GM21423 (cell line): ENCODE data around the gene SENP7.
"Not testable (repeated sequence)": the region's sequence is repeated elsewhere in the genome, so short reads cannot be mapped to it uniquely, and the experiment has no call there.

Experiments used
- ATAC-seq: cut with Tn5 transposase; IDR thresholded peaks from one replicate; pipeline ENCODE4 v1.9.1; 2021; ENCODE audit warnings: mild to moderate bottlenecking, moderate library complexity; ENCODE audit not compliant: unreplicated experiment

Gene SENP7

DNA sequence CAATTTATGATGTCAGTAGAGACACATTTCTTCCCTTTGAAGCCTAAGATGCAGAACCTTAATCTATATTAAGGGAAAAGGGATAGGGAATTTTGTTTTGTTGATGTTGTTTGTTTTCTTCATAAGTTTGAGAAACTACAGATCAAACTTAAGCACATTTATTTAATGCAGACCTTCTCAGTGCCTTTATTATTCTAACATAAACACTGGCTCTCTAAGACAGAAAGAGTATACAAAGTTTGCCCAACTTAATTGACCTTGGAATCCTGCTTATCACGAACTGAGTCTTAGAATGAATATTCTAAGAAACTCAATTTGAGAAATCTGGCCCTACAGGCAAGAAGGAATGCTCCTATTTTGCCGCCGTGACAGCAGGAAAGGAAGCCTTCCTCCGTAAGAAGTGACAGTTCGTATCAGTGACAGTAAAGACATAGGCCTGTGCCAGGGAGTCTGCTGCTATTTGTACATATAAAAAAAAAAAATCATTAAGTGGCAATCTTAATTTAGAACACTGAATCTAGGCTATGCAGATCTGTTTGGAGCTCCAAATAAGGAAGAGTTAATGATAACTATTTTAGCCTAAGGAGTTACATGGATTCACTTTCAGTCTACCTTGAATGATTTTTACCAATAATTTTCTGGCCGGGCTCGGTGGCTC is 183.9 kb downstream of the SENP7 start:
- ATAC-seq, result no peak

DNA sequence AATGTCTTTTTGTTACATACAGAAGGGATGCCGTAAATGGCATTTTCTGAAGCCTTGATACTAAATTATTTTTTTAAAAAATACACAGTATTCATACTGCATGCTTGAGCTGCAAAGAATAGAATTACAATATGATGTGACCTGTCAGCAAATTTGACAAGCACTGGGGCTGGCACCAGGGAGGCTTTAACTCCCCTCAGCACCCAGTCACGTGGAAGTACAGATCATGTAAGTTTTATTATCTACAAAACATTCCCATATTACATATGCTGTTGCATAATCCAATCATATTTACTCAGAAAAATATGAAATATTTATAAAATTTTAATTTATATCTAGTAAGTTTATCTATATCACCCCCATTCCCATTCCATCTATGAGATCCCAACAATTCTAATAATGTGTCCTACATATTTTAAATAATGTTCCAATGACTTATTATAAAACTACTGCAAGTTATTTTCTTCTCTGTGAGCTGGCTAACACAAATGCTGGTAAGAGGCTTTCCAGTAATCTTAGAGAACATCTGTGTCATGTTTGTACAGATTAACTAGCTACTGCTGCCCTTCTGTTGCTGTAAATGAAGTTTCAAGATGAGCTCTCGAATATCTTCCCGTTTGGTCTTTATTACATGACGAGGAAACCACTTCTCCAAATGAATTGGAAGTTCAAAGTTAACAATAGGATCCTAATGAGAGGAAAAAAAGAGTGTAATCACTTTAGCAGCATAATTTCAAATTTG is 187.4 kb downstream of the SENP7 start:
- ATAC-seq, result no peak

DNA sequence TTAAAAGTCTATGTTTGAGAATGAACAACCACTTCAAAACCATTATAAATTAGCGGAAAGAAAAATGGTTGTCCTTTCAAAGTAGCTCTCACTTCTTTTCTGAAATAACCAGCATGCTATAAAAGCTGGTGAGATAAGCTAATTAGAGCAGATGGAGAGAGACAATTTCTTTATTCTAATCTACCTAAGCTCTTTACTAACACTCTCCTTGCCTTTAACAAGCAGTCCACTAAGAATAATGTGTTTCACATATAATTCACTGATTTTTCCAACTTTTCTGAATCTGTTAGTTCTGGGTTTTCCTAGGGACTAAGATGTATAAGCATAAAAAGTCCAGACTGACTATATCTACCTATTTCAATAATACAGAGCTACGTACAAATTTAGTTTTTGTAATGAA is 192.5 kb downstream of the SENP7 start, which contains the start of gene IMPG2:
Gene IMPG2, minus strand, starts transcription at position 101 of the 400 bp plus-strand sequence. CDS start 203 bp downstream, outside the sequence.
- no peak for ATAC-seq

DNA sequence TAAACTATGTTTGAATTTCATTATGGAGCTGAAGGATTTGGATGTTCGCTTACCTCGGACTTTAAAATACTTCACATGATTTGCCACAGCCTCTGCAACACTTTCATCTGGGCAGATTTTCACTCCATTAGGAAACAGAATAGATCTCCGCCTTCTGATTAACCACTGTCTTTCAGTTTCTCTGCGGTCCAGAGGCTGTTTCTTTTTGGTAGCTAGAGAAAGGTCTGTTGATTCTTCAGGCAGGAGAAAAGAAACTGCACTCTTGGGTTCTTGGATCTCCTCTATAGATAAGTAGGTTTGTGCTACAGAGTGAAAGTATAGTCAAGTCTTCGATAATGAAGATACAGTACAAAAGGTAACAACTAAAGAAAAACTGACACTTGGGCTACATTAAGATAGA is 193.5 kb downstream of the SENP7 start:
- no peak for ATAC-seq

DNA sequence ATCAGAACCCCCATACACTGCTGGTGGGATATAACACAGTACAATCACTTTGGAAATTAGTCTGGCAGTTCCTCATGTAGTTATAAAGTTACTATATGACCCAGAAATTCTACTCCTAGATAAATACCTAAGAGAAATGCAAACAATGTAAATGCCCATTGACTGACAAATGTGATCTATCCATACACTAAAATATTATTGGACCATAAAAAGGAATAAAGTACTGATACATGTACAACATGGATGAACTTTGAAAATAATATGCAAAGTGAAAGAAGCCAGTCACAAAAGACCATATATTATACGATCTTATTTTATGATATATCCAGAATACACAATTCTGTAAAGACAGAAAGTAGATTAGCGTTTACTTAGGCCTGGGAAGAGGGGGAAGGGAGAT is 200.5 kb downstream of the SENP7 start:
- no peak for ATAC-seq

DNA sequence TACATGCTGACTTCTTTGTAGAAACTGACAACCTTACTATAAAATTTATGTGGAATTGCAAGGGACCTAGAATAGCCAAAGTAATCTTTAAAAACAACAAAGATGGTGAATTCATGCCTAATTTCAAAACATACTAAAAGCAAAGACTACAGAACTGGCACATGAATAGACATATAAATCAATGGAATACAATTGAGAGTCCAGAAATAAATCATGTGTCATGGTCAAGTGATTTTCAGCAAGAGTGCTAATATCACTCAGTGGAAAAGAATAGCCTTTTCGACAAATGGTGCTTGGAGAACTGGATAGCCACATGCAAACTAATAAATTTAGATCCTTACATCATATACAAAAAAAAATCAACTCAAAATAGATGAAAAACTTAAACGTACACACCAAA is 201.3 kb downstream of the SENP7 start:
- ATAC-seq, result no peak

DNA sequence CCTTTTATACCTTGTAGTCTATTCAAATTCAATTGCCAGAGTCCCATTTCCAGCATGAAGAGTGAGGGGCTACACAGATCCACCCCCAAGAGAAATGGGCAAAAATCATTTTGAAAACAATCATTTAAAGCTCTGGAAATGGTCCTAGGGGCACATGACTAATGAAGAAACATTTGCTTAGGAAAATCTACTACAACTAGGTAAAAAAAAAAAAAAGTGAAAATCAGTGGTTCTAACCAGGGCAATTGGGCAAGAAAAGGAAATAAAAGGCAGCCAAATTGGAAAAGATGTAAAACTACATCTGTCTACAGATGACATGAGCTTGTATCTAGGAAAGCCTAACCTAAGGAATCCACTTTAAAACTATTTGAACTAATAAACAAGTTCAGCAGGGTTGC is 202.0 kb downstream of the SENP7 start:
- no peak for ATAC-seq

DNA sequence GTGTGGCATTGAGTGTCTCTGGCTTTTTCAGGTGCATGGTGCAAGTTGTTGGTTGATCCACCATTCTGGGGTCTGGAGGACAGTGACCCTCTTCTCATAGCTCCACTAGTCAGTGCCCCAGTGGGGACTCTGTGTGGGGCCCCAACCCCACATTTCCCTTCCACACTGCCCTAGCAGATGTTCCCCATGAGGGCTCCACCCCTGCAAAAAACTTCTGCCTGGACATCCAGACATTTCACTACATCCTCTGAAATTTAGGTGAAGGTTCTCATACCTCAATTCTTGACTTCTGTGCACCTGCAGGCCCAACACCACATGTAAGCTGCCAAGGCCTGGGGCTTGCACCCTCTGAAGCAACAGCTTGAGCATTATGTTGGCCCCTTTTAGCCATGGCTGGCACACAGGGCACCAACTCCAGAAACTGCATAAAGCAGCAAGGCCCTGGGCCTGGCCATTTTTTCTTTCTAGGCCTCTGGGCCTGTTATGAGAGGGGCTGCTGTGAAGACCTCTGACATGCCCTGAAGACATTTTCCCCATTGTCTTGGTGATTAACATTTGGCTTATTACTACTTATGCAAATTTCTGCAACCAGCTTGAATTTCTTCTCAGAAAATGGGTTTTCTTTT is 204.8 kb downstream of the SENP7 start:
- not testable (repeated sequence) for ATAC-seq

DNA sequence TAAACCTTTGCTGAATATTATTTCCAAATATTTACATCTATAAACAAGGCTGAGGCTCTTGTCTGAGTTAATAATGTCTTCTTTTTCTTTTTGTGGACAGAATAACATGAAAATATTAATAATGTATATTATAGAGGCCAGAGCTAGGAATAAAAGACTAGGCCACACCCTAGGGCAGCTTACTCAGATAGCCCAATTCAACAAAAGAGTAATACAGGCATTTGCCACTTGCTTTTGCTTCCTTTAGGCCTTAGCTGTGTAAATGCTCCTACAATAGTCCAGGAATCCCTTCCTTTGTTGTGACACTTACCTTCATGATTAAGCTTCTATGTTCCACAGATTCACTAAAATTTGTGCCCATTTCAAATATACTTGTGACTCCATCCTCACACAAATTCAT is 209.2 kb downstream of the SENP7 start:
- ATAC-seq, result no peak

DNA sequence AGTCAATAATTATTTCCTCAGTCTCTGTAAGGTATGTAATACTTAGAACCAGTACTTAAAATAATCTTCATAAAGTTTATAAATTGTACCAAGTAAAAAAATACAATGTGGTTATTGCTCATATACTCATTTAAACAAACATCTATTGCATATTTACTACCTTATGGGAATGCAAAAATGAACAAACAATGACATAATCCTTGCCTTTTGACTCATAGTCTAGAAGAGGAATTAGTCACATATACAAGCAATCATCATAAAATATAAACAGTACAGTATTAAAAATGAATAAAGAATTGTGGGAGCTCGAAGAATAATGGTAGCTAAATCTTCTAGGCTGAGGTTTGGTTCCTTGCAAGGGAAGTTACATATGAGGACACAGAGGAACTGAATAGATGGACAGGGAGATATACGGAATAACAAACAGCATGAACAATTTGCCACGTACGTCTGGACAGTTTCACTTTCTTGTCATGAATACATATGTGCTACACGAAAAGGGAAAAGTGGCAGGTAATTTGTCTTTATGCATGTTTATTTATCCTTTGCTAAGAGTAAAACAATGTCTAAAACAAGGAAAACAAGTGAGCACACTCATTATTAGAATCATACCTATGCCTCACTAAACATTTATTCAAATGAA is 209.8 kb downstream of the SENP7 start:
- ATAC-seq, result no peak

DNA sequence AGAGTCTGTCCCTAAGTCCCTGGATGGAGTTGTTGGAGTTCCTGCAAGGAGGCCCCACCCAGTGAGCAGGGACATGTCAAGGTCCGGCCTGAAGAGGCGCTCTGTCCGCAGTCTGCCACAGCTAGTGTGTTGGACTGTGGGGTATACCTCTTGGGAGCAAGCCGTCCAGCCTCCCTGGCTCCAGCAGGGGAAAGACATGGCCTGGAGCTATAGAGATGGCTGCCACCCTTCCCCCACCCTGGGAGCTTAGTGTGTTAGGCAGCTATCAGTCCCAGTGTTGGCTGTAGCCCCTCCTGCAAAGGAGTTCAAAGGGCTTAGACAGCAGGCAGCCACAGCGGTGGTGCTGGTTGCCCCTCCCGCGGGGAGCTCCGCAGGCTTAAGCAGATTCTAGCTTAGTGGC is 212.9 kb downstream of the SENP7 start:
- no peak for ATAC-seq

DNA sequence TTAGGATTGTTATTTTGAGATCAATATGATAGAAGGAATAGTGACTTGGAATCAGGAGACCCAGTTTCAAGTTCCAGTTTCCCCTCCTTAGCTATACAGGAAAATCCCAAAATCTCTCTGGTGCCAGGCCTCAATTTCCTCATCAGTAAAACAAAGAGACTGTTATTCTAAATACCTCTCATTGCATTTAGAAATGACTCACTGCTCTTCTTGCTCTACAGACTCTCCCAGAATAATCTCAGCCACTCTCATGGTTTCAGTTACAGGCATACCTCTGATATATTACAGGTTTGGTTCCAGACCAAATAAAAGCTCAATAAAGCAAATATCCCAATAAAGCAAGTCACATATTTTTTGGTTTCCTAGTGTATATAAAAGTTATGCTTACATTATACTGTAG is 221.0 kb downstream of the SENP7 start:
- no peak for ATAC-seq

DNA sequence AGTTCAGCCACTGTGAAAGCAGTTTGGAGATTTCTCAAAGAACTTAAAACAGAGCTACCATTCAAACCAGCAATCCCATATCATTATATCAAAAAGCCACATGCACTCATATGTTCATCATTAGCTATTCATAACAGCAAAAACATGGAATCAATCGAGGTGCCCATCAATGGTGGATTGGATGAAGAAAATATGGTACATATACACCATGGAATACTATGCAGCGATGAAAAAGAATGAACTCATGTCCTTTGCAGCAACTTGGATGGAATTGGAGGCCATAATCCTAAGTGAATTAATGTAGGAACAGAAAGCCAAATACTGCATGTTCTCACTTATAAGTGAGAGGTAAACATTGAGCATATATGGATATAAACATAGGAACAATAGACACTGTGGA is 224.7 kb downstream of the SENP7 start:
- no peak for ATAC-seq

DNA sequence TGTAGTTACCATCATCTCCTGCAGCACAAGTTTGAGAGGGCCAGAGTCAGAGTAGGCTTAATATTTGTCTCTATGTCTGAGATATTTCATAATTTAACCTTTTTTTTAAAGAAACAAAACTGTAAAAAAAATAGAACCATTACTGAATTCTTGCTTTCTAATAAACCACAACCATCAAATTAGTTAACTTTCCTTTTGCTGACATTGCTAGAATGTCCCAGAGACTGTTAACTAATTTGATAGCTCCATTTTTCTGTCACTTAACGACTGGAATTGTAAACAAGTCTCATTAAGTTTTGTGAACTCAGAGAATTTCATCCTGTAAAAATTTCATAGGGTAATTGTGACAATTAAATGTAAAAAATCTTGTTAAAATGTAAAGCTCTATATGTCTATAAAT is 228.3 kb downstream of the SENP7 start:
- ATAC-seq, result no peak

DNA sequence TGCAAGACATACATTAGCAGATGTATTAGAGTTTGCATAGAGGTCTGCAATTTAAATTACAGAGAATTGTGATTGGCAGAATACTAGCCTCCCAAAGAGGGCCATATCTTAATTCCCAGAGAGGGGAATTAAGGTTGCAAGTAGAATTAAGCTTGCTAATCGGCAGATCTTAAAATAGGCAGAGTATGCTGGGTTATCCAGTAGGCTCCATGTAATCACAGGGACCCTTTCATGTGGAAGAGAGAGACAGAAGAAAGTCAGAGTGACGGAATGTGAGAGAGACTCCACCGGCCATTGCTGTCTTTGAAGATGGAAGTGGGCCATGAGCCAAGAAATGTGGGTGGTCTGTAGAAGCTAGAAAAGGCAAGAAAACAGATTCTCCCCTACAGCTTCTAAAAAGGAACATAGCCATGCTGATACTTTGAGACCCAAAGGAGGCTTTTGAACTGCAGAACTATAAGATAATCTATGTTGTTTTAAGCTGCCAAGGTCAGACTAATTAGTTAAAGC is 231.4 kb downstream of the SENP7 start:
- no peak for ATAC-seq

DNA sequence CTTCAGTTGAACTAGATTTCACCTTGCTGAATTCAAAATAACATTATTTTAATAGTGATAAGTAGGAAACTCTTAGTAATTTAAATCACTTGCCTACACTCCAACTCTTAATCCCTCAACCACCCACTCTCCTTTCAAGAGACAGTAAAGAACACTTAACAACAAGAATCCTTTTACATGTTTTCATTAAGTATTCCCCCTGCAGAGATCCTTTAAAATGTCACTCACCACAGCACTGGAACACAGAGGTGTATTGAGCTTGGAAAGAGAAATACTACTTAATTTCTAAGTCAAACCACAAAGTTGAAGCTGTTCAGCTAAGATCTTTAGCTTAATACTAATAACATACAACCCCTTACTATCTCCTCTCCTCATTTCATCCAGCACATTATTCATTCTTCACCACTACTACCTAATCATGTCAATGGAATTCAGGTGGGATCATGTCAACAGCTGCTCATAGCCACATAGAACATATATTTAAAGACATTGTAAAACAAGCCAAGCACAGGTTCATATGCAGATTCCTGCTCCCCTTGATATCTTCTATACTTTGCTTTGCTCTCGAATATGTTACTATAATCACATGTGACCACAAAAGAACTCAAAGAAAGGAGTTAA is 233.1 kb downstream of the SENP7 start:
- ATAC-seq, result no peak

DNA sequence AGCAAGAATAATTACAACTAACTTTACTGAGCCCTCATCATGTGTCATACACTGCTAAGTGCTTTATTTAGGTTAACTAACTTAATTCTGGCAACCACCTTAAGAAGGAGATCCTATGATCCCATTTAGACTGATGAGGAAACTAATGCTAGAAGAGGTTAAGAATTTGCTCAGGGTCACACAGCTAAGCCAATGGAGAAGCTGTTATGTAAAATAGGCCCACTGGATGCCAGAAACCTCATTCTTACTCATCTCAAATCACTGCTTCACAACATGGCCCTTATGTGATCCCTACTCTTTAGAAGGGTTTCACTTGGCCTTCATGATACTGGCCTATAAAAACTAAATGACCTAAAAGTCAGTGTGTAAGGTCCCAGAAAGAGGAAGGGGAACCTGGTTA is 233.8 kb downstream of the SENP7 start:
- ATAC-seq, result no peak

DNA sequence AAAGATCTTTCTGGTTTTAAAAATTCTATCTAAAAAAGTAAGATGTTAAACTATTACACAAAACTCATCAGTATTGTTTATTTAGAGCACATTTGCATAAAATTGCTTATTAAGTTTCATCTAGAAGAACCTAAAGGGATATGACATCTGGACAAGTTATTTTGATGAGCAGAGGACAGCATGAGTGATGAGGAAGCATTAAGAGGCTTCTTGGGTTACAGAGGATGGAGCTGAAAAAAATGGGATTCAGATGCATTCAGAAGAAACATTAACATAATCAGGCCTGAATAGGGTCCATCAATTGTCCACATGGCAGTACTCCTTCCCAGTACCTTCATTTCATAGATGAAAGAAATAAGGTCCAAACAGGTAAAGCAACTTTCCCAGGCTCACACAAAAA is 234.3 kb downstream of the SENP7 start:
- no peak for ATAC-seq
